K562 (cell line): ENCODE measurements around the gene MFNG. TPM values are rescaled to one million over a fixed set of nuclear protein-coding genes. Genes with fewer than 3 reads are reported as not detected.
A peak's percentile ranks its signal among the peaks of the same experiment; 100 is the strongest.

Experiments
- ARHGAP35 ChIP-seq: fragments of 450-650 bp; IDR thresholded peaks from 2 replicates; pipeline ENCODE4 v1.6.1; 2018; ENCODE audit not compliant: partially characterized antibody
- CBX1 ChIP-seq: sonication (generic); IDR thresholded peaks from 2 replicates; pipeline ENCODE4 v1.6.1; 2016; ENCODE audit warnings: antibody characterized with exemption, low read depth, mild to moderate bottlenecking
- FOS ChIP-seq: IDR thresholded peaks from 3 replicates; pipeline ENCODE4 v1.6.1; 2011; ENCODE audit not compliant: insufficient read length; ENCODE audit errors: extremely low read depth
- FOXA3 ChIP-seq, 2 experiments: fragments of 450-650 bp in 1 of 2; sonication (generic) in 1 of 2; formaldehyde crosslinking; IDR thresholded peaks in 1 of 2; conservative IDR thresholded peaks in 1 of 2; 2 replicates each; pipeline versions ENCODE4 v1.4.0 to v1.8.0; 2020 to 2022; ENCODE audit warnings: mild to moderate bottlenecking in 2 of 2, missing genetic modification reagents in 1 of 2
- FOXP1 ChIP-seq: sonication (generic); formaldehyde crosslinking; IDR thresholded peaks from 2 replicates; pipeline ENCODE4 v1.8.0; 2022; ENCODE audit warnings: mild to moderate bottlenecking, missing genetic modification reagents
- MBD2 ChIP-seq: sonication (generic); IDR thresholded peaks from 2 replicates; pipeline ENCODE4 v1.6.1; 2016; ENCODE audit warnings: low read depth, borderline replicate concordance
- NELFE ChIP-seq: IDR thresholded peaks from 2 replicates; pipeline ENCODE4 v1.6.1; 2011; ENCODE audit warnings: mild to moderate bottlenecking; ENCODE audit not compliant: insufficient read depth, insufficient read length
- NUFIP1 ChIP-seq: fragments of 450-650 bp; IDR thresholded peaks from 2 replicates; pipeline ENCODE4 v1.6.1; 2018; ENCODE audit not compliant: partially characterized antibody
- TCF7L2 ChIP-seq: fragments of 150-350 bp; IDR thresholded peaks from 2 replicates; pipeline ENCODE4 v1.6.1; 2016; ENCODE audit warnings: low read depth, mild to moderate bottlenecking, low read length, moderate library complexity
- ZFP36 ChIP-seq: fragments of 150-350 bp; IDR thresholded peaks from 2 replicates; pipeline ENCODE4 v1.6.1; 2018; ENCODE audit warnings: low read length, low read depth; ENCODE audit not compliant: partially characterized antibody
- ZNF124 ChIP-seq: sonication (generic); formaldehyde crosslinking; IDR thresholded peaks from 2 replicates; pipeline ENCODE4 v1.8.1; 2022; ENCODE audit warnings: missing genetic modification reagents
- ZNF143 ChIP-seq: sonication (generic); formaldehyde crosslinking; IDR thresholded peaks from 2 replicates; pipeline ENCODE4 v1.9.0; 2022; ENCODE audit warnings: mild to moderate bottlenecking, missing genetic modification reagents
- ZNF551 ChIP-seq: fragments of 250-450 bp; sonication (Bioruptor Pico); IDR thresholded peaks from 2 replicates; pipeline ENCODE4 v1.5.0; 2021; ENCODE audit warnings: mild to moderate bottlenecking, moderate library complexity
- ZNF561 ChIP-seq: fragments of 450-650 bp; formaldehyde crosslinking; conservative IDR thresholded peaks from 2 replicates; pipeline ENCODE4 v1.4.0; 2020; ENCODE audit warnings: mild to moderate bottlenecking, moderate library complexity
- polyA plus RNA-seq, 8 experiments: library from polyadenylated mRNA; depleted of rRNA in 4 of 8; stranded (reverse) in 5 of 8; unstranded in 3 of 8; fragments of >200 nt; fragmentation: Nextera tagmentation in 2 of 8; fragmentation: Illumina TruSeq in 1 of 8; extraction: Ambion mirVana in 2 of 8; extraction: Trizol in 1 of 8; gene quantifications; 2 replicates each; pipeline versions ENCODE4 v1.2.1 to v1.2.3, GENCODE V29; 2011 to 2014; ENCODE audit warnings: inconsistent platforms in 1 of 8, missing spikeins in 1 of 8
- total RNA-seq, 7 experiments: library from RNA; depleted of rRNA in 6 of 7; stranded (reverse); fragments of >200 nt in 6 of 7; fragmentation: Illumina TruSeq in 2 of 7; extraction: Trizol in 2 of 7; gene quantifications; 2 replicates each; pipeline versions ENCODE4 v1.2.1 to v1.2.3, GENCODE V29; 2011 to 2021; ENCODE audit warnings: low replicate concordance in 1 of 7
- TF ChIP-seq, protein P1 (sequence below): sonication (generic); formaldehyde crosslinking; IDR thresholded peaks from 2 replicates; pipeline ENCODE4 v1.8.0; 2022; ENCODE audit warnings: mild to moderate bottlenecking, missing genetic modification reagents, borderline replicate concordance
- TF ChIP-seq, protein P2 (sequence below): fragments of 450-650 bp; formaldehyde crosslinking; IDR thresholded peaks from 2 replicates; pipeline ENCODE4 v1.4.0; 2020; ENCODE audit warnings: mild to moderate bottlenecking, moderate library complexity
- TF ChIP-seq, protein P3 (sequence below), 2 experiments: IDR thresholded peaks in 1 of 2; conservative IDR thresholded peaks in 1 of 2; 2 replicates each; pipeline ENCODE4 v1.6.1; 2016; ENCODE audit warnings: low read depth in 2 of 2, mild to moderate bottlenecking in 1 of 2, missing compliant biosample characterization in 1 of 2, missing genetic modification characterization in 1 of 2, moderate library complexity in 1 of 2

MFNG gene
- total and polyA plus RNA-seq, 9 of the 15 experiments (the other 6 are each of a cell fraction or from before 2014, with no cell fraction given), result 0.13 to 0.73 (median 0.38) TPM; not detected in 4

DNA sequence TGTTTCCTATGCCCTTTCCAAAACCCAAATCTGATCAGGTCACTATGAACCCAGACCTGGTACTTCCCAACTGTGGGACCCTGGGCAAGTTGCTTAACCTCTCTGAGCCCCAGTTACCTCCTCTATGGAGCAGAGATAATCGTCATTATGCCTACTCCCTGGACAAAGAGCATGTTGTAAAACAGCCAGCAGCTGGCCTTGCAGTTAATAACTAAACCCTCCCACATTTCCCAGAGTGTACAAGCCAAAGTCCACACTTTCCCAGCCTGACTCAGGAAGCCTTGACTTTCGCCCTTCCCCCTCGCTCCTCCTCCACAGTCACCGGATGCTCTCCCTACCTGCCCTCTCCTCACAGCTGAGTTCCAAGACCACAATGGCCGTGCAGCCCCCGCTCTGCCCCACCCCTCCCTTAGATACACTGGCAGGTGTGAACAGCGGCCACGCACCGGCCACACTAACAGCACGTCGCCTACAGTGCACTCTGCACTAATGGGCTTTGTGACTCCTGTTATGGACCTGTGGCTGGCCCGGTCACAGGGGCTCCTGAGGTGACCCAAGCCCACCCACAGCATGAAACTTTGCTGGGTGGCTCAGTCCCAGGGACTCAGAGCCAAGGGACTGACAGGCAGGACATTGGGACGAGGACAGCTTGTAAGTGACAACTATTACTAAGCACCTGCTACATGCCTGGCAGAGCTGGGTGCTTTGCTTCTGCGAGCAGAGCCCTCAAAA, 15.6 kb upstream of the MFNG start (continued):
- TF ChIP-seq, protein P1, sequence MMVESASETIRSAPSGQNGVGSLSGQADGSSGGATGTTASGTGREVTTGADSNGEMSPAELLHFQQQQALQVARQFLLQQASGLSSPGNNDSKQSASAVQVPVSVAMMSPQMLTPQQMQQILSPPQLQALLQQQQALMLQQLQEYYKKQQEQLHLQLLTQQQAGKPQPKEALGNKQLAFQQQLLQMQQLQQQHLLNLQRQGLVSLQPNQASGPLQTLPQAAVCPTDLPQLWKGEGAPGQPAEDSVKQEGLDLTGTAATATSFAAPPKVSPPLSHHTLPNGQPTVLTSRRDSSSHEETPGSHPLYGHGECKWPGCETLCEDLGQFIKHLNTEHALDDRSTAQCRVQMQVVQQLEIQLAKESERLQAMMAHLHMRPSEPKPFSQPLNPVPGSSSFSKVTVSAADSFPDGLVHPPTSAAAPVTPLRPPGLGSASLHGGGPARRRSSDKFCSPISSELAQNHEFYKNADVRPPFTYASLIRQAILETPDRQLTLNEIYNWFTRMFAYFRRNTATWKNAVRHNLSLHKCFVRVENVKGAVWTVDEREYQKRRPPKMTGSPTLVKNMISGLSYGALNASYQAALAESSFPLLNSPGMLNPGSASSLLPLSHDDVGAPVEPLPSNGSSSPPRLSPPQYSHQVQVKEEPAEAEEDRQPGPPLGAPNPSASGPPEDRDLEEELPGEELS (CRISPR knock-in tag), result no peak
- TF ChIP-seq FOXA3 (CRISPR knock-in tag; conservative IDR thresholded peaks at IDR 0.05 in 1 of 2, IDR thresholded peaks at IDR 0.05 in 1 of 2), result no peak
- TF ChIP-seq ZNF561 (CRISPR knock-in tag), result no peak
- TF ChIP-seq NUFIP1, result no peak
- TF ChIP-seq, protein P2, sequence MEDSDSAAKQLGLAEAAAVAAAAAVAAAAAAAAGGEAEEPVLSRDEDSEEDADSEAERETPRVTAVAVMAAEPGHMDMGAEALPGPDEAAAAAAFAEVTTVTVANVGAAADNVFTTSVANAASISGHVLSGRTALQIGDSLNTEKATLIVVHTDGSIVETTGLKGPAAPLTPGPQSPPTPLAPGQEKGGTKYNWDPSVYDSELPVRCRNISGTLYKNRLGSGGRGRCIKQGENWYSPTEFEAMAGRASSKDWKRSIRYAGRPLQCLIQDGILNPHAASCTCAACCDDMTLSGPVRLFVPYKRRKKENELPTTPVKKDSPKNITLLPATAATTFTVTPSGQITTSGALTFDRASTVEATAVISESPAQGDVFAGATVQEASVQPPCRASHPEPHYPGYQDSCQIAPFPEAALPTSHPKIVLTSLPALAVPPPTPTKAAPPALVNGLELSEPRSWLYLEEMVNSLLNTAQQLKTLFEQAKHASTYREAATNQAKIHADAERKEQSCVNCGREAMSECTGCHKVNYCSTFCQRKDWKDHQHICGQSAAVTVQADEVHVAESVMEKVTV, result no peak
- no peak for TF ChIP-seq ZNF143
- TF ChIP-seq ZNF124 (CRISPR knock-in tag), result no peak
- no peak for TF ChIP-seq FOS
- TF ChIP-seq MBD2, result no peak
- TF ChIP-seq ZNF551 (CRISPR knock-in tag), result no peak
- no peak for TF ChIP-seq ARHGAP35
- TF ChIP-seq, protein P3, sequence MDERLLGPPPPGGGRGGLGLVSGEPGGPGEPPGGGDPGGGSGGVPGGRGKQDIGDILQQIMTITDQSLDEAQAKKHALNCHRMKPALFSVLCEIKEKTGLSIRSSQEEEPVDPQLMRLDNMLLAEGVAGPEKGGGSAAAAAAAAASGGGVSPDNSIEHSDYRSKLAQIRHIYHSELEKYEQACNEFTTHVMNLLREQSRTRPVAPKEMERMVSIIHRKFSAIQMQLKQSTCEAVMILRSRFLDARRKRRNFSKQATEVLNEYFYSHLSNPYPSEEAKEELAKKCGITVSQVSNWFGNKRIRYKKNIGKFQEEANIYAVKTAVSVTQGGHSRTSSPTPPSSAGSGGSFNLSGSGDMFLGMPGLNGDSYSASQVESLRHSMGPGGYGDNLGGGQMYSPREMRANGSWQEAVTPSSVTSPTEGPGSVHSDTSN (CRISPR knock-in tag; IDR thresholded peaks at IDR 0.05; ENCODE audit: low read depth), result no peak
- TF ChIP-seq, protein P3 (tag; conservative IDR thresholded peaks at IDR 0.05; ENCODE audit: low read depth), result no peak
- no peak for TF ChIP-seq FOXP1
- TF ChIP-seq CBX1, result no peak
- no peak for TF ChIP-seq TCF7L2
- no peak for TF ChIP-seq NELFE
- TF ChIP-seq ZFP36, result peak; percentile 53
